ENCODE data around the gene CERS6.

GRCh38 chr2:168530982-168531622 is 75.0 kb downstream of the CERS6 start:
- TF ChIP-seq POLR2A (IDR thresholded peaks at IDR 0.05): no peak
- TF ChIP-seq CTCF (IDR thresholded peaks at IDR 0.05): no peak
